Panc1 (cell line): Measurements from ENCODE around the gene ZG16B. TPM values are rescaled to one million over a fixed set of nuclear protein-coding genes. Genes with fewer than 3 reads are reported as not detected.
A peak's percentile ranks its signal among the peaks of the same experiment; 100 is the strongest.

ENCODE experiments used
- ATAC-seq: fragments of 200-7000 bp; cut with Tn5 transposase; 2 replicates; pipeline ENCODE4 v1.9.1; 2020; ENCODE audit warnings: mild to moderate bottlenecking, moderate library complexity
- BruUV-seq: library from RNA; stranded (reverse); fragments of 400-500 nt; replicated peaks from 2 replicates; lab custom pipeline; 2021; lab: Mats Ljungman, UMichigan
- CTCF ChIA-PET: fragments of 300-600 bp; sonication (Branson Sonifier 250); formaldehyde crosslinking; loops from one replicate; lab custom pipeline; 2022; ENCODE audit warnings: antibody characterized with exemption; lab: Charles Lee
- POLR2A ChIA-PET: fragments of 300-600 bp; sonication (Branson Sonifier 250); formaldehyde crosslinking; loops from one replicate; lab custom pipeline; 2022; ENCODE audit warnings: antibody characterized with exemption; lab: Charles Lee
- DNase-seq: peaks from one replicate; pipeline ENCODE4 v3.0.0-alpha.2; 2010; ENCODE audit warnings: low read depth, low spot score
- H3K27ac ChIP-seq: 2 replicates; pipeline ENCODE4 v1.5.1; 2011; ENCODE audit warnings: mild to moderate bottlenecking, low read length, inconsistent platforms
- H3K27me3 ChIP-seq: fragments of 200-500 bp; sonication (Bioruptor generic); 2 replicates; pipeline ENCODE4 v1.6.0; 2014; ENCODE audit warnings: low read length, inconsistent platforms; ENCODE audit not compliant: control insufficient read depth, insufficient read depth
- H3K36me3 ChIP-seq: fragments of 200-500 bp; sonication (Bioruptor generic); 2 replicates; pipeline ENCODE4 v1.5.1; 2014; ENCODE audit warnings: inconsistent platforms, mild to moderate bottlenecking, low read length, moderate library complexity; ENCODE audit not compliant: control insufficient read depth, insufficient read depth
- H3K4me1 ChIP-seq: 2 replicates; pipeline ENCODE4 v1.5.1; 2011; ENCODE audit warnings: inconsistent platforms, mild to moderate bottlenecking, low read length, moderate library complexity; ENCODE audit not compliant: control insufficient read depth, insufficient read depth
- H3K4me3 ChIP-seq, 2 experiments: 2 replicates each; pipeline ENCODE4 v1.5.1; 2011 to 2012; ENCODE audit warnings: low read depth in 2 of 2, low read length in 2 of 2, mild to moderate bottlenecking in 2 of 2, inconsistent platforms in 1 of 2, moderate library complexity in 1 of 2
- H3K9me3 ChIP-seq: fragments of 200-500 bp; sonication (Bioruptor generic); 2 replicates; pipeline ENCODE4 v1.5.1; 2014; ENCODE audit warnings: low read depth, mild to moderate bottlenecking, inconsistent platforms, low read length, moderate library complexity; ENCODE audit not compliant: control insufficient read depth, insufficient read depth
- CTCF ChIP-seq: fragments of 450-650 bp; IDR thresholded peaks from 2 replicates; pipeline ENCODE4 v1.5.1; 2017; ENCODE audit warnings: mild to moderate bottlenecking
- POLR2AphosphoS5 ChIP-seq: IDR thresholded peaks from 2 replicates; pipeline ENCODE4 v1.6.1; 2012; ENCODE audit warnings: mild to moderate bottlenecking, low read depth, low read length, moderate library complexity
- REST ChIP-seq, 2 experiments: IDR thresholded peaks; 2 replicates each; pipeline ENCODE4 v1.6.1; 2011 to 2012; ENCODE audit warnings: low read depth in 2 of 2, control low read depth in 1 of 2, low read length in 1 of 2, mild to moderate bottlenecking in 1 of 2, moderate library complexity in 1 of 2; ENCODE audit not compliant: insufficient read depth in 1 of 2
- SIN3A ChIP-seq: IDR thresholded peaks from 2 replicates; pipeline ENCODE4 v1.6.1; 2012; ENCODE audit warnings: low read depth, mild to moderate bottlenecking, low read length, moderate library complexity, borderline replicate concordance; ENCODE audit not compliant: insufficient read depth
- TCF7L2 ChIP-seq: IDR thresholded peaks from 2 replicates; pipeline ENCODE4 v1.6.1; 2011; ENCODE audit warnings: mild to moderate bottlenecking, low read depth, low read length, inconsistent platforms
- in situ Hi-C: cut with HindIII; loops from 2 replicates; pipeline ENCODE4 v1.10.0; 2016; ENCODE audit warnings: low sequenced_read_pairs, low pct_unique_long_range_greater_than_20kb
- intact Hi-C: fragments of 100-400 bp; cut with micrococcal nuclease; formaldehyde crosslinking; loops from one replicate; pipeline ENCODE4 v1.10.0; 2022; ENCODE audit not compliant: unreplicated experiment
- total RNA-seq: library from RNA; stranded (reverse); gene quantifications from one replicate; pipeline ENCODE4 v1.2.1, GENCODE V29; 2021; ENCODE audit not compliant: unreplicated experiment

ZG16B gene
- total RNA-seq, 1 experiment from 2014 or later = 9.1 TPM

GRCh38 chr16:2828876-2829430, 1.1 kb upstream of the ZG16B start:
- no TSS peak for BruUV-seq
- CTCF ChIA-PET = no interaction called here
- H3K9me3 ChIP-seq = no peaks in the 10 kb centered on the region
- peaks cover 20% of the 10 kb centered on the region for H3K4me1 ChIP-seq
- no peak overlapping the region for H3K4me3 ChIP-seq
- ATAC-seq (no peak), DNase-seq (no peak)
- POLR2A ChIA-PET = no interaction called here
- in situ Hi-C loops (no loop called here), intact Hi-C loops (no loop called here)
- H3K27ac ChIP-seq = peak overlapping the region; percentile 81; the same call in 1 of the 2 replicates
- TF ChIP-seq CTCF (no peak), REST (IDR thresholded peaks at IDR 0.05; ENCODE audit: insufficient read depth in 1 of 2, low read depth in 2 of 2, low read length in 1 of 2) (no peak), SIN3A (no peak), TCF7L2 (no peak), POLR2AphosphoS5 (no peak)
- no peaks in the 10 kb centered on the region for H3K27me3 ChIP-seq
- no peaks in the 10 kb centered on the region for H3K36me3 ChIP-seq

- in situ Hi-C loops = no loop called here
These were observed 222 bp downstream of the ZG16B start for GRCh38 chr16:2830355-2830695.

More at GRCh38 chr16:2830355-2830695, 222 bp downstream of the ZG16B start:
- H3K36me3 ChIP-seq = no peaks in the 10 kb centered on the region
- ChIA-PET POLR2A (no interaction called here), CTCF (no interaction called here)
- no TSS peak for BruUV-seq
- ATAC-seq (peak; percentile 32), DNase-seq (no peak)
- intact Hi-C loops = no loop called here
- peak overlapping the region; percentile 81 for H3K27ac ChIP-seq
- H3K9me3 ChIP-seq = no peaks in the 10 kb centered on the region
- H3K4me3 ChIP-seq = no peak overlapping the region
- H3K27me3 ChIP-seq = no peaks in the 10 kb centered on the region
- TF ChIP-seq TCF7L2 (no peak), POLR2AphosphoS5 (no peak), REST (IDR thresholded peaks at IDR 0.05; ENCODE audit: insufficient read depth in 1 of 2, low read depth in 2 of 2, low read length in 1 of 2) (no peak), SIN3A (no peak), CTCF (no peak)
- H3K4me1 ChIP-seq = peaks cover 19% of the 10 kb centered on the region
